Pancreas (tissue), 10 donors: ENCODE measurements around the gene CPHXL2. TPM values are rescaled to one million over a fixed set of nuclear protein-coding genes. Genes with fewer than 3 reads are reported as not detected.

Experiments
- ATAC-seq, 4 donors: fragments of 200-7000 bp; cut with Tn5 transposase; one replicate each; pipeline versions ENCODE4 v1.8.0 to v1.9.1; 2020; ENCODE audit warnings: mild to moderate bottlenecking in 4 of 4, moderate library complexity in 4 of 4
- DNase-seq, 6 donors: peaks; one replicate each; pipeline ENCODE4 v3.0.0-alpha.2; 2020
- FAIRE-seq: peaks from 2 replicates; lab custom pipeline; 2012; peaks lifted over from hg19 to GRCh38; lab: Jason Lieb, UNC
- H3K27ac ChIP-seq, 4 donors: fragments of 200-600 bp; sonication (generic); 1 replicate in 3 of 4; 2 replicates in 1 of 4; pipeline versions ENCODE4 v1.5.0 to v1.8.0; 2020
- H3K27me3 ChIP-seq, 4 donors: fragments of 200-600 bp; one replicate each; pipeline ENCODE4 v1.8.0; 2021
- H3K36me3 ChIP-seq, 3 donors: fragments of 200-600 bp; sonication (generic) in 1 of 3; one replicate each; pipeline versions ENCODE4 v1.5.0 to v1.8.0; 2020 to 2021
- H3K4me1 ChIP-seq, 3 donors: fragments of 200-600 bp; one replicate each; pipeline ENCODE4 v1.8.0; 2021
- H3K4me3 ChIP-seq, 4 donors: fragments of 200-600 bp; sonication (generic) in 2 of 4; one replicate each; pipeline versions ENCODE4 v1.5.0 to v1.8.0; 2020 to 2021
- H3K9me3 ChIP-seq, 4 donors: fragments of 200-600 bp; one replicate each; pipeline ENCODE4 v1.8.0; 2021
- WGBS, 2 donors: extraction: QIAGEN DNeasy Blood & Tissue Kit; methylation state at CpG; one replicate each; pipeline ENCODE4 v1.1.7; 2013; 5-methylcytosine and 5-hydroxymethylcytosine counted together
- intact Hi-C, 3 donors: fragments of 100-400 bp; cut with DNase I; formaldehyde crosslinking; loops; one replicate each; pipeline versions ENCODE4 v1.11.1 to v1.14.2; 2022
- polyA plus RNA-seq, 2 donors: library from polyadenylated mRNA; stranded (reverse); fragments of 200-250 nt; gene quantifications; one replicate each; pipeline ENCODE4 v1.2.3, GENCODE V29; 2013
- total RNA-seq, 6 donors: library from RNA; stranded (reverse); fragmentation: NEBNext Ultra II Directional in 4 of 6; extraction: Animal tissue kit (Norgen Biotek cat#: 25700) in 4 of 6; gene quantifications; one replicate each; pipeline versions ENCODE4 v1.2.1 to v1.2.4, GENCODE V29; 2021 to 2023
- TF ChIP-seq, protein P1 (sequence below), 4 donors: fragments of 200-600 bp; sonication (generic) in 3 of 4; IDR thresholded peaks; one replicate each; pipeline versions ENCODE4 v1.5.0 to v1.8.0; 2021; ENCODE audit warnings: antibody characterized with exemption in 4 of 4
- donor health status: healthy with polysubstance abuse.
- donor health status: DM: no; HTN: no; CAD: no; lungs with moderate emphysema.
- donor health status: DM: no; HTN: no; CAD: no.
- donor health status: control.
- donor health status: control.
- donor health status: Bipolar disorder and iron deficiency.
- donor health status: DM: yes; HTN: yes; CAD: no.
- donor health status: DM: no; HTN: no; CAD: no.
- donor health status: DM: no; HTN: no; CAD: no.
- donor health status: DM: yes; HTN: yes; CAD: no.

Gene CPHXL2
- not detected for total RNA-seq
- polyA plus RNA-seq, result not detected

DNA sequence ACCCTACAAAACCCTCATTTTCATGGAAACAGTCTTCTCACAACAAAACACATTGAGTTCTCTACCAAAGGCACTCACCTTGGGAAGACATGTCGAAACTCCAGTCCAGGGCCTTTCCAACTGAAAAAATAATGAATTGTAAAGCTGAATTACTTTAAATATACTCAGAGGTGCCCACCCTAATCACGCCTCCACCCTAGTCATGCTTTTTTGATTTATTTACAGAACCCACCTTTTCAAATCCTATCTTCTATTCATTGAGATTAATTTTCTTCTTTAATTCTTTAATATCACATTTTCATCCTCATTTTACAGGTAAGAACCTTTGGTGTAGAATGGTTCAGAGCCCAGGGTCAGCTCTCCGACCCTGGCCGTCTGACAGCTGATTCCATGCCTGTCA, at the start of gene CPHXL2:
Gene CPHXL2 (minus strand): TSS at position 101 of the 400 bp plus-strand sequence. CDS start 10 bp downstream, at position 91.
- Histone ChIP-seq H3K36me3 (no peaks in the 10 kb centered on the region), H3K4me1 (no peaks in the 10 kb centered on the region), H3K4me3 (no peak within 1 kb of the TSS), H3K27ac (no peak within 1 kb of the TSS), H3K27me3 (no peaks in the 10 kb centered on the region), H3K9me3 (no peaks in the 10 kb centered on the region)
- whole genome bisulfite sequencing, 2 donors, result 97% methylated on average over 4 of the region's 4 CpGs
- ATAC-seq (no peak), DNase-seq (no peak), FAIRE-seq (no peak)
- TF ChIP-seq, protein P1, sequence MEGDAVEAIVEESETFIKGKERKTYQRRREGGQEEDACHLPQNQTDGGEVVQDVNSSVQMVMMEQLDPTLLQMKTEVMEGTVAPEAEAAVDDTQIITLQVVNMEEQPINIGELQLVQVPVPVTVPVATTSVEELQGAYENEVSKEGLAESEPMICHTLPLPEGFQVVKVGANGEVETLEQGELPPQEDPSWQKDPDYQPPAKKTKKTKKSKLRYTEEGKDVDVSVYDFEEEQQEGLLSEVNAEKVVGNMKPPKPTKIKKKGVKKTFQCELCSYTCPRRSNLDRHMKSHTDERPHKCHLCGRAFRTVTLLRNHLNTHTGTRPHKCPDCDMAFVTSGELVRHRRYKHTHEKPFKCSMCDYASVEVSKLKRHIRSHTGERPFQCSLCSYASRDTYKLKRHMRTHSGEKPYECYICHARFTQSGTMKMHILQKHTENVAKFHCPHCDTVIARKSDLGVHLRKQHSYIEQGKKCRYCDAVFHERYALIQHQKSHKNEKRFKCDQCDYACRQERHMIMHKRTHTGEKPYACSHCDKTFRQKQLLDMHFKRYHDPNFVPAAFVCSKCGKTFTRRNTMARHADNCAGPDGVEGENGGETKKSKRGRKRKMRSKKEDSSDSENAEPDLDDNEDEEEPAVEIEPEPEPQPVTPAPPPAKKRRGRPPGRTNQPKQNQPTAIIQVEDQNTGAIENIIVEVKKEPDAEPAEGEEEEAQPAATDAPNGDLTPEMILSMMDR (IDR thresholded peaks at IDR 0.05), result no peak
- intact Hi-C loops, result no loop called here

DNA sequence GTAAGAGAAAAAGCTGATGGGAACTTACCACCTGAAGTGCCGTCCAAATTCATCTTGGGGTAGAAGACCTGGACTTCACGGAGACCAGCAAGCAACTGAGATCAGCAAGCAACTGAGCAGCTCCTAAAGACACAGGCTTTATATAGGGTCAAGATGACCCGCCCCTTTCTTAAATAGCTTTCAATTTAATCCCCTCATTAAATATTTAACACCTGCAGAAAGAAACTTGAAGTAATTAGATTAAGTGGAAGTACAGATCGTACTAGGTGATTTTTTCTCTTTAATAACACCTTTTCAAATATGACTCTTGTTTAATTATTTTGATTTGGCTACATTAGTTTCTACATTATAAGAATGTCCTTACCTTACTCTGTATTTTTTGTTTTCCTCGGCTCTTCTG, 49.6 kb upstream of the CPHXL2 start, which contains the start of gene CPHXL:
Gene CPHXL (minus strand): TSS at position 101 of the 400 bp plus-strand sequence. CDS start 48 bp downstream, at position 53.
- DNase-seq, result no peak
- TF ChIP-seq, protein P1 (IDR thresholded peaks at IDR 0.05), result no peak
- FAIRE-seq, result no peak
- H3K36me3 ChIP-seq, result no peaks in the 10 kb centered on the region
- H3K4me1 ChIP-seq, result no peaks in the 10 kb centered on the region
- no peak within 1 kb of the TSS for H3K4me3 ChIP-seq
- intact Hi-C loops, result no loop called here
- no peaks in the 10 kb centered on the region for H3K27me3 ChIP-seq
- no peak within 1 kb of the TSS for H3K27ac ChIP-seq
- no peak for ATAC-seq
- 91 to 92% methylated on average over 5 of the region's 5 CpGs for WGBS, 2 donors
- no peaks in the 10 kb centered on the region for H3K9me3 ChIP-seq

- DNase-seq, result no peak
- Histone ChIP-seq H3K4me1 (no peaks in the 10 kb centered on the region), H3K9me3 (no peaks in the 10 kb centered on the region), H3K36me3 (no peaks in the 10 kb centered on the region), H3K27ac (no peak overlapping the region), H3K4me3 (no peak overlapping the region), H3K27me3 (no peaks in the 10 kb centered on the region)
- no peak for ATAC-seq
- 89 to 90% methylated on average over 4 of the region's 4 CpGs for WGBS, 2 donors
- intact Hi-C loops, result no loop called here
- no peak for FAIRE-seq
- TF ChIP-seq, protein P1 (IDR thresholded peaks at IDR 0.05), result no peak
These were observed 41.6 kb upstream of the CPHXL2 start for GRCh38 chr16:75718452-75718851.

DNA sequence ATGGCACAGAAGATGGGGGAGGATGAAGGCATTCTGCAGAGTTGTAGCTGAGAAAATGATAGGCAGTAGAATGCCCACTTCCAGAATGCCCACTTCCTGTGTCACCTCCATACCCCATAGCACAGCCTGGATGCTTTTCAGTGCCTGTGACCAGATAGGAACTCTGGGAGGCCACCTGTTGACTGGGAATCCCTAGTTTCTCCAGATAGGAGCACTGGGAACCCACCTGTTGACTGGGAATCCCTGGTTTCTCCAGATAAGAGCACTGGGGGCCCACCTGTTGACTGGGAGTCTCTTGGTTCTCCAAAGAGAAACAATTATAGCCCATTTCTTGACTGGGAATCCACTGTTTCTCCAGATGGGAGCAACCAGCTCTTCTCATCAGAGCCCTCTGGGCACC, 37.9 kb upstream of the CPHXL2 start:
- FAIRE-seq (no peak), ATAC-seq (no peak), DNase-seq (no peak)
- no peaks in the 10 kb centered on the region for H3K4me1 ChIP-seq
- H3K36me3 ChIP-seq, result no peaks in the 10 kb centered on the region
- H3K4me3 ChIP-seq, result no peak overlapping the region
- no peaks in the 10 kb centered on the region for H3K9me3 ChIP-seq
- no peaks in the 10 kb centered on the region for H3K27me3 ChIP-seq
- TF ChIP-seq, protein P1 (IDR thresholded peaks at IDR 0.05), result no peak
- intact Hi-C loops, result no loop called here
- H3K27ac ChIP-seq, result no peak overlapping the region

GRCh38 chr16:75710344-75710743, 33.5 kb upstream of the CPHXL2 start:
- Histone ChIP-seq H3K9me3 (no peaks in the 10 kb centered on the region), H3K4me3 (no peak overlapping the region), H3K4me1 (no peaks in the 10 kb centered on the region), H3K36me3 (no peaks in the 10 kb centered on the region), H3K27ac (no peak overlapping the region), H3K27me3 (no peaks in the 10 kb centered on the region)
- intact Hi-C loops, result no loop called here
- TF ChIP-seq, protein P1 (IDR thresholded peaks at IDR 0.05), result no peak
- ATAC-seq (no peak), DNase-seq (no peak), FAIRE-seq (no peak)
- WGBS, 2 donors, result 97 to 98% methylated on average over 2 of the region's 2 CpGs
